Liver (tissue), 9 donors: ENCODE data around the gene STOML1. TPM values are rescaled to one million over a fixed set of nuclear protein-coding genes. Genes with fewer than 3 reads are reported as not detected.

ENCODE experiments used
- DNase-seq: peaks from one replicate; pipeline ENCODE4 v3.0.0-alpha.2; 2017; ENCODE audit warnings: low spot score
- H3K27ac ChIP-seq, 2 donors: one replicate each; pipeline ENCODE4 v1.7.0; 2013; ENCODE audit warnings: inconsistent platforms in 2 of 2, low read length in 2 of 2, control low read depth in 1 of 2, low read depth in 1 of 2, mild to moderate bottlenecking in 1 of 2
- H3K27me3 ChIP-seq, 4 donors: one replicate each; pipeline versions ENCODE4 v1.6.1 to v1.7.0; 2013; ENCODE audit warnings: low read length in 3 of 4, inconsistent platforms in 1 of 4, mild to moderate bottlenecking in 1 of 4, moderate library complexity in 1 of 4; ENCODE audit not compliant: control insufficient read depth in 4 of 4, insufficient read depth in 4 of 4
- H3K36me3 ChIP-seq, 4 donors: one replicate each; pipeline versions ENCODE4 v1.6.1 to v1.7.0; 2013; ENCODE audit warnings: low read length in 3 of 4, mild to moderate bottlenecking in 3 of 4, low read depth in 1 of 4, moderate library complexity in 1 of 4; ENCODE audit not compliant: control insufficient read depth in 4 of 4, insufficient read depth in 3 of 4
- H3K4me1 ChIP-seq, 4 donors: one replicate each; pipeline versions ENCODE4 v1.6.1 to v1.7.0; 2013; ENCODE audit warnings: low read length in 3 of 4, mild to moderate bottlenecking in 3 of 4, moderate library complexity in 1 of 4; ENCODE audit not compliant: control insufficient read depth in 4 of 4, insufficient read depth in 4 of 4
- H3K4me3 ChIP-seq, 3 donors: one replicate each; pipeline versions ENCODE4 v1.6.1 to v1.7.0; 2013; ENCODE audit warnings: low read length in 3 of 3, control low read depth in 1 of 3, low read depth in 1 of 3, mild to moderate bottlenecking in 1 of 3
- H3K9ac ChIP-seq, 2 donors: one replicate each; pipeline ENCODE4 v1.7.0; 2013; ENCODE audit warnings: low read length in 2 of 2, mild to moderate bottlenecking in 2 of 2, moderate library complexity in 2 of 2, control low read depth in 1 of 2, low read depth in 1 of 2
- H3K9me3 ChIP-seq, 4 donors: one replicate each; pipeline versions ENCODE4 v1.6.1 to v1.7.0; 2013; ENCODE audit warnings: low read length in 3 of 4; ENCODE audit not compliant: control insufficient read depth in 4 of 4
- EGR1 ChIP-seq, 2 donors: IDR thresholded peaks; 2 replicates each; pipeline ENCODE4 v1.6.1; 2016 to 2018; ENCODE audit warnings: antibody characterized with exemption in 2 of 2, low read depth in 2 of 2
- FOXA1 ChIP-seq: IDR thresholded peaks from 2 replicates; pipeline ENCODE4 v1.6.1; 2016; ENCODE audit warnings: antibody characterized with exemption
- FOXA2 ChIP-seq: IDR thresholded peaks from 2 replicates; pipeline ENCODE4 v1.6.1; 2016; ENCODE audit warnings: antibody characterized with exemption
- GABPA ChIP-seq, 2 donors: IDR thresholded peaks in 1 of 2; conservative IDR thresholded peaks in 1 of 2; 2 replicates each; pipeline ENCODE4 v1.6.1; 2016; ENCODE audit warnings: antibody characterized with exemption in 2 of 2, mild to moderate bottlenecking in 1 of 2, moderate library complexity in 1 of 2
- HNF4A ChIP-seq, 2 donors: conservative IDR thresholded peaks; 2 replicates each; pipeline ENCODE4 v1.6.1; 2016; ENCODE audit warnings: antibody characterized with exemption in 2 of 2, mild to moderate bottlenecking in 2 of 2
- HNF4G ChIP-seq: IDR thresholded peaks from 2 replicates; pipeline ENCODE4 v1.6.1; 2016; ENCODE audit warnings: antibody characterized with exemption
- JUND ChIP-seq, 2 donors: IDR thresholded peaks; 2 replicates each; pipeline ENCODE4 v1.6.1; 2016; ENCODE audit warnings: antibody characterized with exemption in 2 of 2
- NR2F2 ChIP-seq: IDR thresholded peaks from 2 replicates; pipeline ENCODE4 v1.6.1; 2016; ENCODE audit warnings: antibody characterized with exemption
- RAD21 ChIP-seq, 2 donors: IDR thresholded peaks; 2 replicates each; pipeline ENCODE4 v1.6.1; 2016; ENCODE audit warnings: antibody characterized with exemption in 2 of 2, mild to moderate bottlenecking in 2 of 2
- RXRA ChIP-seq, 2 donors: IDR thresholded peaks; 2 replicates each; pipeline ENCODE4 v1.6.1; 2017 to 2018; ENCODE audit warnings: antibody characterized with exemption in 2 of 2, mild to moderate bottlenecking in 1 of 2
- SP1 ChIP-seq: IDR thresholded peaks from 2 replicates; pipeline ENCODE4 v1.6.1; 2018; ENCODE audit warnings: antibody characterized with exemption, mild to moderate bottlenecking
- TAF1 ChIP-seq: conservative IDR thresholded peaks from 2 replicates; pipeline ENCODE4 v1.6.1; 2016; ENCODE audit warnings: antibody characterized with exemption, mild to moderate bottlenecking
- YY1 ChIP-seq: IDR thresholded peaks from 2 replicates; pipeline ENCODE4 v1.6.1; 2016; ENCODE audit warnings: antibody characterized with exemption, mild to moderate bottlenecking
- WGBS: extraction: QIAGEN DNeasy Blood & Tissue Kit; methylation state at CpG from one replicate; pipeline ENCODE4 v1.1.7; 2013; 5-methylcytosine and 5-hydroxymethylcytosine counted together
- polyA plus RNA-seq, 2 donors: library from polyadenylated mRNA; stranded (reverse) in 1 of 2; unstranded in 1 of 2; fragments of 200-250 nt in 1 of 2; fragments of >200 nt in 1 of 2; fragmentation: Nextera tagmentation in 1 of 2; extraction: Ambion mirVana in 1 of 2; gene quantifications; one replicate each; pipeline versions ENCODE4 v1.2.1 to v1.2.3, GENCODE V29; 2013 to 2015
- total RNA-seq, 2 donors: library from RNA; depleted of rRNA; stranded (reverse); fragments of >200 nt; gene quantifications; one replicate each; pipeline ENCODE4 v1.2.3, GENCODE V29; 2014
- TF ChIP-seq, protein P1 (sequence below): IDR thresholded peaks from 2 replicates; pipeline ENCODE4 v1.6.1; 2016; ENCODE audit warnings: antibody characterized with exemption
- TF ChIP-seq, protein P2 (sequence below): fragments of 150-350 bp; IDR thresholded peaks from 2 replicates; pipeline ENCODE4 v1.5.1; 2017; ENCODE audit warnings: improper control_type of control experiment, low read depth, low read length; ENCODE audit not compliant: missing input control
- TF ChIP-seq, protein P3 (sequence below): IDR thresholded peaks from 2 replicates; pipeline ENCODE4 v1.6.1; 2016; ENCODE audit warnings: antibody characterized with exemption
- TF ChIP-seq, protein P4 (sequence below): IDR thresholded peaks from 2 replicates; pipeline ENCODE4 v1.6.1; 2016; ENCODE audit warnings: antibody characterized with exemption, mild to moderate bottlenecking
- TF ChIP-seq, protein P5 (sequence below): IDR thresholded peaks from 2 replicates; pipeline ENCODE4 v1.6.1; 2016; ENCODE audit warnings: antibody characterized with exemption
- donor health status: healthy.
- donor health status: healthy.
- donor health status: healthy.
- donor health status: healthy.
- donor health status: healthy.

The STOML1 gene
- total and polyA plus RNA-seq, 4 donors, result 5.4 to 9.4 (median 6.4) TPM

DNA sequence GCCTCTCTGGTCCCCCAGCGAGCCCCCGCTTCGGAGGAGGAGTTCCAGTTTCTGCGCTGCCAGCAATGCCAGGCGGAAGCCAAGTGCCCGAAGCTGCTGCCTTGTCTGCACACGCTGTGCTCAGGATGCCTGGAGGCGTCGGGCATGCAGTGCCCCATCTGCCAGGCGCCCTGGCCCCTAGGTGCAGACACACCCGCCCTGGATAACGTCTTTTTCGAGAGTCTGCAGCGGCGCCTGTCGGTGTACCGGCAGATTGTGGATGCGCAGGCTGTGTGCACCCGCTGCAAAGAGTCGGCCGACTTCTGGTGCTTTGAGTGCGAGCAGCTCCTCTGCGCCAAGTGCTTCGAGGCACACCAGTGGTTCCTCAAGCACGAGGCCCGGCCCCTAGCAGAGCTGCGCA lies 5.9 kb upstream of the STOML1 start:
- no peak overlapping the region for H3K9ac ChIP-seq
- H3K4me3 ChIP-seq, result no peak overlapping the region
- WGBS, result 96% methylated on average over 27 of the region's 27 CpGs
- H3K36me3 ChIP-seq, result peaks cover 0 to 11% (median 7%) of the 10 kb centered on the region in 4 donors
- TF ChIP-seq, protein P1, sequence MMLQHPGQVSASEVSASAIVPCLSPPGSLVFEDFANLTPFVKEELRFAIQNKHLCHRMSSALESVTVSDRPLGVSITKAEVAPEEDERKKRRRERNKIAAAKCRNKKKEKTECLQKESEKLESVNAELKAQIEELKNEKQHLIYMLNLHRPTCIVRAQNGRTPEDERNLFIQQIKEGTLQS, result no peak
- TF ChIP-seq YY1 (no peak), JUND (IDR thresholded peaks at IDR 0.05) (no peak), TAF1 (no peak), HNF4A (conservative IDR thresholded peaks at IDR 0.05) (no peak), HNF4G (no peak), RXRA (IDR thresholded peaks at IDR 0.05) (no peak), RAD21 (IDR thresholded peaks at IDR 0.05) (no peak), GABPA (IDR thresholded peaks at IDR 0.05 in 1 of 2, conservative IDR thresholded peaks at IDR 0.05 in 1 of 2) (no peak), NR2F2 (no peak), SP1 (no peak), FOXA1 (no peak), EGR1 (IDR thresholded peaks at IDR 0.05; ENCODE audit: low read depth in 2 of 2) (no peak), FOXA2 (no peak)
- TF ChIP-seq, protein P2, sequence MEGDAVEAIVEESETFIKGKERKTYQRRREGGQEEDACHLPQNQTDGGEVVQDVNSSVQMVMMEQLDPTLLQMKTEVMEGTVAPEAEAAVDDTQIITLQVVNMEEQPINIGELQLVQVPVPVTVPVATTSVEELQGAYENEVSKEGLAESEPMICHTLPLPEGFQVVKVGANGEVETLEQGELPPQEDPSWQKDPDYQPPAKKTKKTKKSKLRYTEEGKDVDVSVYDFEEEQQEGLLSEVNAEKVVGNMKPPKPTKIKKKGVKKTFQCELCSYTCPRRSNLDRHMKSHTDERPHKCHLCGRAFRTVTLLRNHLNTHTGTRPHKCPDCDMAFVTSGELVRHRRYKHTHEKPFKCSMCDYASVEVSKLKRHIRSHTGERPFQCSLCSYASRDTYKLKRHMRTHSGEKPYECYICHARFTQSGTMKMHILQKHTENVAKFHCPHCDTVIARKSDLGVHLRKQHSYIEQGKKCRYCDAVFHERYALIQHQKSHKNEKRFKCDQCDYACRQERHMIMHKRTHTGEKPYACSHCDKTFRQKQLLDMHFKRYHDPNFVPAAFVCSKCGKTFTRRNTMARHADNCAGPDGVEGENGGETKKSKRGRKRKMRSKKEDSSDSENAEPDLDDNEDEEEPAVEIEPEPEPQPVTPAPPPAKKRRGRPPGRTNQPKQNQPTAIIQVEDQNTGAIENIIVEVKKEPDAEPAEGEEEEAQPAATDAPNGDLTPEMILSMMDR, result no peak
- TF ChIP-seq, protein P3, sequence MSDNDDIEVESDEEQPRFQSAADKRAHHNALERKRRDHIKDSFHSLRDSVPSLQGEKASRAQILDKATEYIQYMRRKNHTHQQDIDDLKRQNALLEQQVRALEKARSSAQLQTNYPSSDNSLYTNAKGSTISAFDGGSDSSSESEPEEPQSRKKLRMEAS, result no peak
- TF ChIP-seq, protein P4, sequence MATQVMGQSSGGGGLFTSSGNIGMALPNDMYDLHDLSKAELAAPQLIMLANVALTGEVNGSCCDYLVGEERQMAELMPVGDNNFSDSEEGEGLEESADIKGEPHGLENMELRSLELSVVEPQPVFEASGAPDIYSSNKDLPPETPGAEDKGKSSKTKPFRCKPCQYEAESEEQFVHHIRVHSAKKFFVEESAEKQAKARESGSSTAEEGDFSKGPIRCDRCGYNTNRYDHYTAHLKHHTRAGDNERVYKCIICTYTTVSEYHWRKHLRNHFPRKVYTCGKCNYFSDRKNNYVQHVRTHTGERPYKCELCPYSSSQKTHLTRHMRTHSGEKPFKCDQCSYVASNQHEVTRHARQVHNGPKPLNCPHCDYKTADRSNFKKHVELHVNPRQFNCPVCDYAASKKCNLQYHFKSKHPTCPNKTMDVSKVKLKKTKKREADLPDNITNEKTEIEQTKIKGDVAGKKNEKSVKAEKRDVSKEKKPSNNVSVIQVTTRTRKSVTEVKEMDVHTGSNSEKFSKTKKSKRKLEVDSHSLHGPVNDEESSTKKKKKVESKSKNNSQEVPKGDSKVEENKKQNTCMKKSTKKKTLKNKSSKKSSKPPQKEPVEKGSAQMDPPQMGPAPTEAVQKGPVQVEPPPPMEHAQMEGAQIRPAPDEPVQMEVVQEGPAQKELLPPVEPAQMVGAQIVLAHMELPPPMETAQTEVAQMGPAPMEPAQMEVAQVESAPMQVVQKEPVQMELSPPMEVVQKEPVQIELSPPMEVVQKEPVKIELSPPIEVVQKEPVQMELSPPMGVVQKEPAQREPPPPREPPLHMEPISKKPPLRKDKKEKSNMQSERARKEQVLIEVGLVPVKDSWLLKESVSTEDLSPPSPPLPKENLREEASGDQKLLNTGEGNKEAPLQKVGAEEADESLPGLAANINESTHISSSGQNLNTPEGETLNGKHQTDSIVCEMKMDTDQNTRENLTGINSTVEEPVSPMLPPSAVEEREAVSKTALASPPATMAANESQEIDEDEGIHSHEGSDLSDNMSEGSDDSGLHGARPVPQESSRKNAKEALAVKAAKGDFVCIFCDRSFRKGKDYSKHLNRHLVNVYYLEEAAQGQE, result no peak
- TF ChIP-seq, protein P5, sequence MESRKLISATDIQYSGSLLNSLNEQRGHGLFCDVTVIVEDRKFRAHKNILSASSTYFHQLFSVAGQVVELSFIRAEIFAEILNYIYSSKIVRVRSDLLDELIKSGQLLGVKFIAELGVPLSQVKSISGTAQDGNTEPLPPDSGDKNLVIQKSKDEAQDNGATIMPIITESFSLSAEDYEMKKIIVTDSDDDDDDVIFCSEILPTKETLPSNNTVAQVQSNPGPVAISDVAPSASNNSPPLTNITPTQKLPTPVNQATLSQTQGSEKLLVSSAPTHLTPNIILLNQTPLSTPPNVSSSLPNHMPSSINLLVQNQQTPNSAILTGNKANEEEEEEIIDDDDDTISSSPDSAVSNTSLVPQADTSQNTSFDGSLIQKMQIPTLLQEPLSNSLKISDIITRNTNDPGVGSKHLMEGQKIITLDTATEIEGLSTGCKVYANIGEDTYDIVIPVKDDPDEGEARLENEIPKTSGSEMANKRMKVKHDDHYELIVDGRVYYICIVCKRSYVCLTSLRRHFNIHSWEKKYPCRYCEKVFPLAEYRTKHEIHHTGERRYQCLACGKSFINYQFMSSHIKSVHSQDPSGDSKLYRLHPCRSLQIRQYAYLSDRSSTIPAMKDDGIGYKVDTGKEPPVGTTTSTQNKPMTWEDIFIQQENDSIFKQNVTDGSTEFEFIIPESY, result no peak
- H3K27me3 ChIP-seq, result no peaks in the 10 kb centered on the region
- H3K9me3 ChIP-seq, result no peaks in the 10 kb centered on the region
- DNase-seq, result no peak
- H3K4me1 ChIP-seq, result peaks cover 4 to 40% (median 29%) of the 10 kb centered on the region in 4 donors
- H3K27ac ChIP-seq, result no peak overlapping the region
